Ammon's horn (tissue), 1 donor: ENCODE measurements around the gene COL4A2.

ENCODE experiments used
- DNase-seq: peaks from one replicate; pipeline ENCODE4 v3.0.0-alpha.2; 2016; ENCODE audit warnings: low spot score

Gene COL4A2

DNA sequence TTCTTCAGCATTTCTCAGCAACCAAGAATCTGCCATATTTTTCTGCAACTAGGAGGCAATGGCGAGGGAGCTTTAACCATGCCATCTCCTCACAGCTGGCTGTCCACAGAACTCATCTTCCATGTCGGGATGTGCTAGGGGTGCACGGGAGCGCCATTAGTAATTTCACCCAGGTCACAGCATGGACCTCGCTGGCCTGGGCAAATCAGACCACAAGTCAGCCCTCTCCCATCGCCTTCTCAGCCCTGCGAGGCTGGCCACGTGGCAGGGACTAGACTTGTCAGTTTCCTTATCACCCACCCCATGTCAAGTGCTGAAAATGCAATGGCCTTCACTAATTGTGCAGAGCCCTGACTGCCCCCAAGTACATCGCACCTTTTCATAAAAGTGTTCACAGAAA is 15.8 kb upstream of the COL4A2 start:
- DNase-seq: no peak

DNA sequence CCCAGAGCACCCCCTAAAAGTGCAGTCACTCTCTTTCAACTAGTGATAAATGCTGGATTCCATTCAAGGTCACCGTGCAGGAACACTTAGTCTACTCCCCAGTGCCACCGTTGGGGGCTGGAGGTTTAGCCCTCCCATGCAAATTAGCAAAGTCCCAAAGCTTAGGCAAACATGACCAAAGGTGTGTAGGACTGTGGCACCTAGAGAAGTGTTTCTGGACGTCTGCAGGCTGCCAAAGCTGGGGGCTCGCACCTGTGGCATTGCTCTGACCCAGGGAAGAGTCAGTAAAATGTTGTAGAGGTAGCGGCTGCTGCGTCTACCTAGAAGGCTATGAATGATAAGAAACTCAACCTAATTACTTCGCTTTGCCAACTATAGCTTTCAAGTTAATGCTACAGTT is 14.0 kb upstream of the COL4A2 start:
- DNase-seq: no peak

DNA sequence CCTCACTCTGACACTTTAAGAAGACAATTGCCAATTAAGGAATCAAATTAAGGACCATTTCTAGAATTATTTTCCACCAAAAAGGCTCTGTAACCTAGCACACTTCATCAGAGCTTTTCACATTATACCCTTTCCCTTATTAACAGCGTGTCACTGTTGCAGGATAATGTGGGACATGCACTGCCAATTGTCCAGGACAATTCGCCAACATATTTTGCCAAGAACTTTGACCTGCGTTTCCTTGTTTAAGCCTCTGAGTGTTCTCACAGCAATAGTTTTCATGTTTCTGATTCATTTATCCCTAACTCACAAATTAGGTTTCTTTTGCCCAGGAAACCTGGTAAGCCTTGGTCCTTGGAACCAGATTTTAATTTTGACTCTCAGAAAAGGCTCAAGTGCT is 13.4 kb upstream of the COL4A2 start:
- no peak for DNase-seq

DNA sequence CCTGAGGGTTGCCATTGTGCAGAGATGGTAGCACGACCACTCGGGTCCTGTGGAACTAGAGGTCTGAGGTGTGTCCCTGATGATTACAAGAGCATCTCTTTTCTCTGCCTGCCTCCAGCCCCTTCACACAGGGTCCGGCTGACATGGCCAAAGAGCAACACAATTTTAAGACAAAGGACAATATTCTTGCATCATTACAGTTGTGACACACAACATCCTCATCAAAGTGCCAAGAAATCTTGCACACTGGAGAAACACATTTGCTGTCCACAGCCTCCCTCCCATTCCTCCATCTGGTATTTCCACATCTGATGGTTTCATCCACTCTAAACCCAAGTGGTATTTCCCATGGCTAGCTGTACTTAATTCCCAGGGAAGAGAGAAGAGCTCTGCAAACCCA is 12.9 kb upstream of the COL4A2 start:
- no peak for DNase-seq

DNA sequence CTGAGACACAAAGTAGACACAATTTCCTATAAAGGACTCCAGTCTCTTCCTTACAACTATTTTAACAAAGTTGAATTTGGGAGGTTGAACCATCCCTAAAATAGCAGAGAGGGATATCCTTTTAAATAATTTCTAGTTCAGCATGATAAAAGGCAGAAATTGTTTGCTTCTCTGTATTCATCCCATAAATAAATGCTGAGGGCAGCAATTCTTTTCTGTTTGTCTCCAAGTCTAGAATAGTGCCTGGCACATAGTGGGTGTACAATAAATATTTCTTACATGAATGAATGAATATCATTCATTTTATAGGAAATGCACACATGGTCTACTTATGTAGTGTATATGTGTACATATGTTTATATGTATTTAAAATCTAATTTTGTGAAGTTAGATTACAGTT is 12.5 kb upstream of the COL4A2 start:
- no peak for DNase-seq

DNA sequence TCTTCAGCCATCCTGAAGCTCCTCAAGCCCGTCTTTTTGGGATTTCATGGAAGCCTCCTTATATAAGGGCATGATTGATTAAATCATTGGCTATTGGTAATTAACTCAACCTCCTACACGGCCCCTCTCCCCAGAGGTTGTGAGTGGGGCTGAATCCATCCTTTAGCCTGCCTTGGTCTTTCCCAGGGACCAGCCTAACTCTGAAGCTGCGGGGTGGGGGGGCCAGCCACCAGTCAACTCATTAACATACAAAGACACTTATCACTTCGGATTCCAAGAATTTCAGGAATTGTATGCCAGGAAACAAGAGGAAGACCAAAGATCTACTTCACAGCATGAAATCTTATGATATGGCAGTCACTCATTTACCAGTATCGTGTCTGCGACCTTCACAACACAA is 10.1 kb upstream of the COL4A2 start:
- no peak for DNase-seq

DNA sequence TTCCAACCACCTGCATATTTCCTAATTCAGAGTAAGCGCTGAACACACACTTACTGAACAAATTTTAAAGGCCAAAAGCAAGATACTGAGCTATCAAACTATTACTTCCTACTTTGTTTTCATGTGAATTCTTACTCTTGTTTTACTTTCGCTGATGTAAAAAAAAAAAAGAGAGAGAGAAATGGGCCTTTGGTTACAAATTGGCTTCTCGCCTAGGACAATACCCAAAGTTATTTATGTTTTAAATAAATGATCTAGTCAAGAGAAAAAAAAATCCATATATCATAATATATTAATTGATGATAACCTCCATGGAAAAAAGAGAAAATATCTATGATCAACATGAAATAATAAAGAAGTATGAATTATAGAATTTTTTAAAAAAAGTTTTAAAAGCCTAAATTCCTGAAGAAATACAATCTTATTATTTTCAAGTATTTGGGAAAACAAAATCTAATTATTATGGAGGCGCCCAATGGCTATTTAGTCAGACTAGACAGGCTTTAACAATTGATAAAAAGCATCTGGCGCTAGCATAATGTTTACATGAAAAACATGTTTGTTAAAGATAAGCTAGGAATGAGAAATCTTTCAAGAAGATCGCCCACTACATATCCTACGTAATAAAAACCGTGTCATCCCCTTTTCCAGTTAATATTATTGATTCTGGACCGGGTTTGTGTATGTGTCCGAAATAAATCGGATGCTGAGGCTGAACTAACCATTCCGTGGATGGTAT is 9.1 kb upstream of the COL4A2 start:
- DNase-seq: no peak

DNA sequence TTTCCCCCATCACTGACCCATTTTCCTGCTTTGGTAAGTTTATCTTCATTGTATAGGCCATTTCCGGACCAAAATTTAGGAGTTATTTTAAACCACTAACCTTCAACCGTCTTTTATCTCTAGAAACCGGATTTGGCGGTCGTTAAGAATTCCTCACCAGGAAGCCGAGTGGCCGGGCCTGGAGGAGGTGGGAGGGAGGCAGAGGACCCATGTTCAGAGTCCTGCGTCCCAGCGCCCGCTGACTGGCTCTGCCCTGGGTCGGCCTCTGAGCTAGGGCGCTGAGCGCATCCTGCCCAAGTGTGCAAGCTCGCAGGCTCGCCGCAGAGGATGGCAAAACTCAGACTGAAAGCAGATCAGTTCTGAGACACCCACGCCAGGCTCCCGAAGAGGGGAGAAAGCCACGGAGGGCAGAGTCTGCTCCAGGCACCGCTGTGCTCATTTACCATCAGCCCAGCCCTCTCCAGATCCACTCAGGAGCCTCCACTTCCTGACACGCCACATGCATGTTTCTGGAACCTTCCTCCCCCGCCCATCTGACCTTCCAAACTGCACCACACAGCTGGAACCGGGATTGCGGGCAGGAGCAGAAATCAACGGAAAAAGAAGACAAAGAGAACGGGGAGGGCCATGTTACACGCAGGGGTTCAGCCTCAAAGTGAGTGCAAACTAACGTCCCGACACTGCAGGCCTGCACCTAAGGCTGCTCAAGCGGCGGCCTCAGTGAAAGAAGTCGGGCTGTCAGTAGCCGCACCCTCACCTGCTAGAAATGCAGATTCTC is 8.4 kb upstream of the COL4A2 start:
- no peak for DNase-seq

DNA sequence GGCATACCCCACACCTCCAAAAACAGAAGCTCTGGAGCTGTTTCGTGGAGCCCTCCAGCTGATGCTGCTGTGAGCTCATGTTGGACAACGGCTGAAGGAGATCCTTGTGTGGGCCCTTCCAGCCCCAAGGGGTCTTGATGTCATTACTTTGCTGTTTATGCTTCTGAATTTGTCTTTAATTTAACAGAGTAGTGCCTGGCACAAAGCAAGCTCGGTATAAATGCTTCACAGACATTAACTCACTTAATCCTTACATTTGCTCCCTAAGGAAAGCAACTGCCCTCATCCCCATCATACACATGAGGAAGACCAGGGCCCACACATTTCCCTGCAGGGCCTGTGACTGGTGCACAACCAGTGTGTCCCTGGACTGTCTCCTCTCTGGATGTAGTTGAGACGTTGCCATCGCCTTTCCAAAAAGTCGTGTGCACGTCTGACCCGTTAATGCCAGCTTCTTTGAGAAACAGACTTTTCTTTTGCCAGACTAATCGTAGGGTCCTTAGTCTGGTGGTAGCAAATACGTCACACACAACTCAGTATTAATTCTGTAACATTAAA is 7.7 kb upstream of the COL4A2 start:
- no peak for DNase-seq

DNA sequence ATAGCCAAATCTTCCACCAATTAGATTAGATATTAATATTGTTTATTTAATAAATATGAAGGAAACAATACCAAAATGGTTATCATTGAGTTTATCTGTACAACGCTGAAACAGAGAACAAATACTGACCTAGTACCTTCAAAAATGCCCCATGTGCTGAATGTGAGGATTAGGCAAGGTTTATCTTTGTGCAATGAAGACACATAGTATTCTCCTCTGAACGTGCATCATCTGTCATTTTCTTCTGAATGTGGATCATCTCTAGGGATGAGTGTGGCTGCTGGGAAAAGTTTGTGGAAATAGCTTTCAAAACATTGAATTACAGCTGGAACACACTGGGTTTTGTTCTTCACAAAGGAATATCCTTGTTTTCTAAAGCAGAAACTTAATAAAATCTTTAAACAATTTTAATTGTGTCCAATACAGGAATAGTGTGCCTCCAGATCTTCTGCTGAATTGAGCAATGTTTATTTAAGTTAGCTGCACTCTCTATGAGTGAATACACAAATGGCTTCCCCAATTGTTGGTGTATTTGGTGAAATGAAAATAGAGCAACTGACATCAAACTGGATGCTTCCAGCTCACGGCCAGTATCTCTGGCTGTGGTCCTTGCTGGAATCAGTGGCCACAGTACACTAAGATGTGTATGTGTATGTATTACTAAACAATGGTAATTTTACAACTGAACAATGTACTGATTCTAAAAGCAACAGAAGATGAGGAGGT is 6.8 kb upstream of the COL4A2 start:
- no peak for DNase-seq

DNA sequence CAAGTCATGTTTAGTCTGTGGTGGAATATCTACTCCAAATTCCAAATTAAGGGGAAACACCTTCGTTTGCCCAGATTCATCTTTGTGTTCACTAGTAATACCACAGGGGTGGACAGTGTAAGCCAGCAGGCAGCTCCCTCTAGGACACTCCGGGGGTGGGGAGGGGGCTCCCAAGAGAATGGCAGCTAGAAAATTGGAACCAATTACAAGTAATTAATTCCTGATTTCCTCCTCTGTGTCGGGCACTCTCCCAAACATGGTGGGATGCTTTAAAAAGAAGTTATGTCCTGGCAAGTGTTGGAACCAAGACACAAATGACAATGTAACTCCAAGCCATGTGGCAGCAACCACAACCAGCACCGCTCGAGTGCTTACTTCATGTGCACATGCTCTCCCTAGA is 6.0 kb upstream of the COL4A2 start:
- DNase-seq: no peak

DNA sequence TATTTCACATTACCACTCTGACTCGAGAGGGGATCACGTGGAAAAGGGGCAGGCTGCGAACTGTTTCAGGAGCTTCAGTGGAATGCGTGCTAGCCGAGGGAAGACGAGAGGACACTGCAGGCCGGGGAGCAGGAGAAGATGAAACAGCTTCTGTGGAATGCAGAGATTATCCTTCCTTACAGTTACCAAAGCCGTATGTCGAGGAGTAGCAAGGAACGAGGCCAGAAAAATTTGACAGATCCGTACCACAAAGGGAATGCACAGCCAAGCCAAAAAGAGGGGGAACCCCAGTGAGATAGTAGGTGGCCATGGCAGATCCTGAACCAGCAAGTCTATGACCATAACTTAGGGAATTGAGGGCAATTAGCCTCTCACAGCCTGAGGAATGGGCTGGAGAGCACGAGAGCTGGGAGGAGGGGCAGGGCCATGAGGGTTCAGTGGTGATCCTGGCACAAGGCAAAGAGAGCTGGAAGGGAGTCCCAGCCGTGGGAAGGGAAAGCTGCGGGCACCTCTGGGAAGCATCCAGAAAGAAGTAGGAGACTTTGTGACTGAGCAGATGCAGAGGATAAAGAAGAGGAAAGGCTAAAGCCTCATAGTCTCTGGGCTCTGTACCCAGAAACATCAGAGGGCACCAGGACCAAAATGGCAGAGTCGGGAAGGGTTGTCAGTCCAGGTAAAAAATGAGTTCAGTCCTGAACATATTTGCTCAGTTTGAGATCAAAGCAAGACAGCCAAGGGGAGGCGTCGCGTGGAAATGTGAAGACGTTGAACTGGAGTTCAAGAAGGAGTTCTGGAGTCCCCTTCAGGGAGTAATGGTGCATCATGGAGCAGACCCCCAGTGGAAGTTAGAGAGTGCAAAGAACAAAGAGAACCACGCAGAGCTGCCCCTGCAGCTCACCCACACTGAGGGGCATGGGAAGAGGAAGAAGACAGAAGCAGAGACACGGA is 5.2 kb upstream of the COL4A2 start:
- no peak for DNase-seq

DNA sequence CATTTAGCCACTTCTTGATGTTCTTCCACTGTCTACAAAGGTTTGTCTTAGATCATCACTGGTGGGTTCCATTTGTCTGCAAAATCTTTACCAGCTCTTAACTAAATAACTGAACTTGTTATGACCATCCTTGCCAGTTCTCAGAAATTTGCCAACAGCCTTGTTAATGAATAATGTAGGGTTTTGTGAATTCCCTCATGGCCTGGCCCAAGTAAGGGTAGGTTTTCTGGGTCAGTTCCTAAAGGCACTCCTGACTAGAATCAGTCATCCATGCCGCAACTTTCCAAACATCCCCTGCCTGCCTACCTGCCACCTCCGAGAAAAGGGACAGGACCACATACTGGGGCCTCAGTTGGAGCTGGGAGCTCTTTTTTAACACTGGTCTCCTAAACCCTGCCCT is 4.1 kb upstream of the COL4A2 start:
- DNase-seq: no peak

DNA sequence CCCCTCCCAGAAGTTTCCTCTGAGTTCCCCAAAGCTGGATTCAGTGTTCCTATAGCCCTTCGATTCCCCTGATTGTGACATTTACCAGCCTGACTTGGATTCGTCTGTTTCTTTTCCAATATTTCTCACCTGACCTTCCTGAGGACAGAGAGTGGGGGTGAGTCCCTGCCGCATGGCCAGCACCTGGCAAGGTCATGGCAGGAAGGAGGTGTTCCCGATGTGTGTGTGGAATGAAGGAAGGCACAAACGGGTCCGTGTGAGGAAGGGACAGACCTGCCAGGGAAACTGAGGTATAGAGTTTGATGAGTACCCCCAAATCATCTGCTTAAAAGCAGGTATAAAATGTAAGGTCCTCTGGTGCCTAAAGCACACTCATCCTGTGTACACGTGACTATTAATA is 3.4 kb upstream of the COL4A2 start:
- no peak for DNase-seq

DNA sequence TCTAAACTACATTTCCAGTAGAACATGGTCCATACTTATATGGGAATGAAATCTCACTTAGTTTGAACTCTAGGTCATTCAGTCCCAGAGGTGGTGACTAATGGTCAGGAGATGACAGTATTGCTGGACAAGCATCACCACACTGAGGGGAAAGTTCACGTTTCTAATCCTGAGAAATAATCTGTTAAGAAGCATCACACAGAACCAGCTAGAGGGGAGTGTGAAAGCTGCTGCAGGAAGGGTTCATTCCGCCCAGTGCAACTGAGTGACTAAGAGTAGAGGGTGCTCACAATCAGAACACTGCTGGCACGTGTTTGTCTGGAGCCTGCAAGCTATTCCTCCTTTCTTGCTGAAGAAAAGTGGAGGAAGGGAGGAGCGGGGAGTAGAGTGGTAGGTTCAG is 2.8 kb upstream of the COL4A2 start:
- no peak for DNase-seq

DNA sequence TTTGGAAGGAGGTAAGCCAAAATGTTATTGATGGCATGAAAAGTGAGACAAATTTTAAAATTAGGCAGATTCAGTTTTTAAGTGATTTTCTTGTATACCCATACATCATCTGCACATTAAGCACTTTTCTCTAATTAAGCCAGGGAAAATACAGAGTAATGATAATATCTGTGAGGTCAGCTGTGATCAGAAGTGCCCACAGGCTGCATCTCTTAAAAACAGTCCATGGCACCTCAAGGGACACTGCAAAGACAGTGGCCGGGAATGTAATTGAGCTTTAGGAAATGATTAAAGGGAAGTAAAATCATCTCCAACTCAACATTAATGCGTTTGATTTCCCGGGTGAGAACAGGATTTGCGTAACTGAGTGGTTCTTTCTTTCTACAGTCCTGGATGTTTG is 2.1 kb upstream of the COL4A2 start:
- no peak for DNase-seq

DNA sequence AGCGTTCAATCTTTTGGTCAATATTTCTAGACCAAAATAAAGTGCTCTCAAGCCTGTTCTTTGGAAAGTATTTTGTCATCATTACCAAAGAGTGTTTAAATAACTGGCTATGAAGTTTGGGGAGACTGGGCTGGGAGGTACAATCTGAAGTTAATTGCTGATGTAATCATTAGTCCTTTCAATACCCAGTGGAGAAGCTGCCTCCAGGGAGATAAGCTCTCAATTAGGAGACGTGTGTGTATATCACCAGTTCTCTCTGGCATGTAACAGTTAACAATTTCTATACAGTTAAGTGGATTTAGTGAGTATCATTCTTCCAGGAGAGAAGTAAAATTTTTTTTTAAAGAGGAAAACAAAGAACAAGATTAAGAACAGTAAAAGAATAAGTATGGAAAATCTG is 1.5 kb upstream of the COL4A2 start:
- no peak for DNase-seq

DNA sequence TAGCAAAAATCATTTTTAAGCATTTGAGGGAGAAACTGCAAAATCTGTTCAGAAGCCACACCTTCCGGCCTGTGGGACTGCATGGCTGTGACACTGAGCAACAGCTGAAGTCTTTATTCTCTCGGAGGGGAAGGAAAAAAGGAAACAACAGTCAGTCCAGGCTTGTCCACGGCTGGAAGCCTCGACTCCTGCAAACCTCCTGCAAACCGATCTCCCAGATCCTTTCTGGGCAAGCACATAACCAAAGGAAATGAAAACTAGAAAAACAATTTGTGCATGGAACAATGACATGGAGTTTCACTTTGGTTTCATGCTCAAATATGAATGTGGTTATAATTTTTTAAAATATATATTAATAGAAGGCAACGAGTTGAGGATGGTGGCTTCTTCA is 1.1 kb upstream of the COL4A2 start:
- no peak for DNase-seq

DNA sequence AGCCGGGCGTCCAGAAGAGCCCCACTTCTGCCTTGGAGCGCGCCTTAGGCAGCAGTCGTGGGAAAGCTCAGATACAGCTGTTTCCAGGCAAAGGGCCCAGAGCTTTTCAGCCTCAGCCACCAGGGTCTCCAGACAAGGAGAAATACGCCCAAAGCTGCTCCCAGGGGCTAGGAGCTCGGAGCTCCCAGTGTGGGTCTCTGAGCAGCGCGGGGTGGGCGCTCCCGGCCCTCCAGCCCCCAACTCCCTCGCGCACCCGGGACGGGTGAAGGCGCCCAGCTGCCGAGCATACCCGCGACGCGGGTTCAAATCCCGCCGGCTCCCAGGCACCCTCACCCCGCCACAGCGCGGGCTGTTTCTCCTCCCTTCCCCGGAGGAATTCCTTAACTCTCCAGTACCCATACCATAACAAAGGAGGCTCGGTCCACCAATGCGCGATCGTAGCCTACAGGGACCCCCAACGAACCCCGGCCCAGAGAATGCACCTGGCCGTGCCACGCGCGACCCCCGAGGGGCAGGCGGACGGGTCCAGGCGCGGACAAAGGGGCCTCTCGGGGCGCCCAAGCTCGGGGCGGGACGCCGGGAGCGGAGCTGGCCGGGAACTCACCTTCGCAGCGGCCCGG is 634 bp upstream of the COL4A2 start:
- DNase-seq: no peak

DNA sequence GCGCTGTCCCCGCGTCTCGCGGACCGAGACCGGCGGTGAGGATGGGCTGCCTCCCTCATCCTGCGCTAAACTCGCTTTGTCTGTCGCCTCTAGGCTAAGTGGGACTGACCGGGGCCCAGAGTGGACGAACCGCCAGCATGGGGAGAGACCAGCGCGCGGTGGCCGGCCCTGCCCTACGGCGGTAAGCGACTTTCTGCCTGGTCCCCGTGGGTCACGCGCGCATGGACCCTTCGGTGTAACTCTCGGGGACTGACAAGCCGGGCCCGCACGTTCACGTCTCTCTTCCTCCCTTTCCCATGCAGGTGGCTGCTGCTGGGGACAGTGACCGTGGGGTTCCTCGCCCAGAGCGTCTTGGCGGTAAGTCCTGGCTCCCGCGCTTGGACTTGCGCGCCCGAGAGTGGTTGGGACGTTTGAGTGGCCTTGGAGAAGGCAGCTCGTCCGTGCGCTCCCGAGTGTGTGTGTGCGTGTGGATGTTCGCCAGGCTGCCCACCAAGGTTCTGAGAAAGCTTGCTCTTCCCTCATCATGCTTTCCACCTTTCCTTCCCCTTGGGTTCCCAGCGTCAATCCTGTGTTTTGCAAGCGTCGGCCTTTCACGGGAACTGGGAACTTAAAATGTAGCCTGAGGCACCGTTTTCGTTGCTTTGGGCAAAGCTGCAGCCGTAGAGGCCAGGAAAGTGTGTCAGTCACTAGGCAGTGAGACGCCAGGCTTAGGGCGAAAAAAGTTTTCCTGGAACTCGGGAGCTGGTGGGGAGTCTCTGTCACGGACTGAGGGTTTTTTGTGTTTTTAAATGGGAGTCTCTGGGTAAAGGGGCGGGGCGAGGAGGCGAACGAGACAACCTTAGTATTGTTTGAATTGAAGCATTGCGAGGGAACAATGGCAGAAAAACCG is 927 bp downstream of the COL4A2 start:
- DNase-seq: no peak
